GM19351 (cell line): ENCODE results near the gene TSKS.

Source experiments
- ATAC-seq: cut with Tn5 transposase; IDR thresholded peaks from one replicate; pipeline ENCODE4 v1.9.1; 2021; ENCODE audit warnings: mild to moderate bottlenecking, moderate library complexity; ENCODE audit not compliant: unreplicated experiment

TSKS gene

GRCh38 chr19:49767967-49768581 lies 5.0 kb upstream of the TSKS start:
- ATAC-seq, result no peak

DNA sequence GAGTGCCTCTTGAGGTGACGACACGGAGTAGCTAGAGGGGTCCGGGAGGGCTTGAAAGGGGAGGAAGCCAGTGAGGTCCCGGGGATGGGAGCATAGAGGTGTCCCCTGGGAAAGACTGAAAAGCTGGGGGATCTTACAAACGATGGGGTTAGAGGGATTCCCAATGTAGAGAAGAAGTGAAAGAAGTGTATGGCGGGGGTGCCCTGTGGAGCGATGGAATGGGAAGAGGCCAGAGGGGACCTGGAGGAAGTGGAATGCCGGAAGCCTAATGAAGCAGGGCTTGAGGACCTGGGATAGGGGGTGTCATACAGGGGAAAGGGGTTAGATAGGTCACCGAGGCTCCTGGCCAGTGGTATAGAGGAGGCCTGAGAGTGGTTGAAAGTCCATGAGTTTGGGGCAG lies 4.3 kb upstream of the TSKS start:
- ATAC-seq, result no peak

- ATAC-seq, result no peak
Observed at GRCh38 chr19:49766930-49767299, 3.8 kb upstream of the TSKS start, which contains the start of gene AP2A1. TSS of gene AP2A1 (plus strand) at chr19:49767001. CDS start at chr19:49767134, 133 bp downstream.

GRCh38 chr19:49766007-49766929 lies 3.2 kb upstream of the TSKS start:
- peak; percentile 91 for ATAC-seq

- ATAC-seq, result no peak
Observed at GRCh38 chr19:49764341-49764740, 1.2 kb upstream of the TSKS start.

GRCh38 chr19:49761625-49762311 lies 1.3 kb downstream of the TSKS start:
- no peak for ATAC-seq

GRCh38 chr19:49761249-49761624 lies 1.9 kb downstream of the TSKS start:
- ATAC-seq, result no peak

GRCh38 chr19:49758292-49758691 lies 4.8 kb downstream of the TSKS start:
- ATAC-seq, result no peak

DNA sequence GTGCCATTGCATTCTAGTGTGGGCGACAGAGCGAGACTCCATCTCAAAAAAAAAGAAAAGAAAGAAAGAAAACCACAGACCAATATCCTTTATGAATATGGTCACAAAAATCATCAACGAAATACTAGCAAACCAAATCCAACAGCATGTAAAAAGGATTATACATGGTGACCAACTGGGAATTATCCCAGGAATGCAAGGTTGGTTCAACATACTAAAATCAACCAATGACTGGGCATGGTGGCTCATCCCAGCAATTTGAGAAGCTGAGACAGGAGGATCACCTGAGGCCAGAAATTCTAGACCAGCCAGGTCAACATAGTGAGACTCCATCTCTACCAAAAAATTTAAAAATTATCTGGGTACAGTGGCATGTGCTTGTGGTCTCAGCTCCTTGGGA lies 7.2 kb downstream of the TSKS start:
- no peak for ATAC-seq

GRCh38 chr19:49752701-49753100 lies 10.4 kb downstream of the TSKS start:
- ATAC-seq, result no peak

GRCh38 chr19:49749771-49750170 lies 13.3 kb downstream of the TSKS start:
- no peak for ATAC-seq

DNA sequence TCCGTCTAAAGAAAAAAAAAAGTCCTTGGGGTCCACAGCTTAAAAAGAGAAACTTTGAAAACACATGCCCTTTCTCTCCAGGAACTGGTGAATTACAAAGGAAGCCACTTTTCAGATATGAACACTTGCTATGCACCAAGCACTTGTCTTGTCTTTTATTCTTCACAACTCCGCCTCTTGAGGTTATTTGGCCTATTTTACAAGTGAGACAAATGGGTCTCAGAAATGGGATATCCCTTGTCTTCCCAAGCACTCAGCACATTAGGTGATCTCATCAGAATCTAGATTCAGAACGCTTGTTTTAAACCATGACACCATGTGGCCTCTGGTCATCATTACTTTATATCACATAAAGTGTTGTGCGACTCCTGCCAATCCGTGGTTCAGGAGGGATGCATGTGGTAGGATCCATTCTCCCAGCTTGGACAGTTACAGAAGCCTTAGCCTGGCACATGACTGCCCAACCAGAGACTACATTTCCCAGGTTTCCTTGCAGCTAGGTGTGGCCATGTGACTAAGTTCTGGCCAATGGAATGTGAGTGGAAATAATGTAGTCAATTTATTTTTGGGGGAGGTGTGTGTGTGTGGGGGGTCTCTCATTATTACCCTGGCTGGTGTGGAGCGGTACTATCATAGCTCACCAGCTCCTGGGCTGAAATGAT lies 13.9 kb downstream of the TSKS start:
- no peak for ATAC-seq

DNA sequence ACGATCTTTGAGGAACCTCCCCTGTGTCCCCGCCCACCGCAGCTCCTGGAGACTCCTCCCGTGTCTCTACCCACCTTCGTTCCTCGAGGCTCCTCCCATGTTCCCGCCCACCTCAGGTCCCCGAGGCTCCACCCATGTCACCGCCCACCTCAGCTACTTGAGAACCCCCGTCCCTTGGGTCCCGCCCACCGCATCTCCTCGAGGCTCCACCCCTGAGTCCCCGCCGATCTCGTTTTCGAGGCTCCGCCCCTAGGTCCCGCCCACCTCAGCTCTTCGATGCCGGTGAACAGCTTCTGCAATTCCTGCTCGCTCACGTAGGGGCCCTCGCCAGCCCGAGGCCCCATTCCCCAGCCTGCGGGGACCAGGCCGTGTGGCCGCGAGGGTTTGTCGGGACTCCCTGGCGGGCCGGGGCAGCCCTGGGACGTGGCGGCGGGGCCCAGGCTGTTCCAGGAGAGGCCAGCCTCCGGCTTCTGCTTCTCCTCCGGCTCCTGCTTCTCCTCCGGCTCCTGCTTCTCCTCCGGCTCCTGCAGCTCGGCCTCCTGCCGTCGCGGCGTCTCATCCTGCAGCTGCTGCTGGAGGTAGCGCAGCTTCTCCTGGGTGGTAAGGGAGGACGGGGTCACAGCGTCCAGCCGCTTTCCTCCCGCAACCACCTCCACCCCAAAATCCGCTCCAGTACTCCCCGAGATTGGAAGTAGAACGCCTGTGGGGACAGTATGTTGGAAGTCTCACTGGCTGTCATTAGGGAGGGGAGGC lies 16.7 kb downstream of the TSKS start:
- ATAC-seq, result no peak

DNA sequence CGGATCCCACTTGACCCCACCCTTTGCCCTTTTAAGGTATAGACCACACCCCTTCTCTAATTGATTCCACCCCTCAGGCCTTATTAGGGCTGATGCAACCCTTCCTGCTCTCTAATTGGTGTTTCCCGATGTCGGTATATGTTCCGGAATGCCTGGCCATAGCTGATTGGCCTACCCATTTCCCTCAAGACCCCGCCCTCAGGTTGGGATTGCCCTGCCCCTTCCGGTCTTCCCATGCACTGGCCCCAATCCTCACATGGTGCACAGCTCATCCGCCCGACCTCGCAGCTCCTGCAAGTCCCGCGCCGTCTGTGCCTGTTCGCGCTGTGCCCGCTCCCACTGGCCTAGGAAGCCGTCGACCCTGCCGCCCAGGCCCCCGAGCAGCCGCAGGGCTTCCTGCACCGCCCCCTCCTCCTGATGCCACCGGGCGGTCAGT lies 18.1 kb downstream of the TSKS start:
- no peak for ATAC-seq

GRCh38 chr19:49741210-49741844 lies 21.8 kb downstream of the TSKS start:
- no peak for ATAC-seq

DNA sequence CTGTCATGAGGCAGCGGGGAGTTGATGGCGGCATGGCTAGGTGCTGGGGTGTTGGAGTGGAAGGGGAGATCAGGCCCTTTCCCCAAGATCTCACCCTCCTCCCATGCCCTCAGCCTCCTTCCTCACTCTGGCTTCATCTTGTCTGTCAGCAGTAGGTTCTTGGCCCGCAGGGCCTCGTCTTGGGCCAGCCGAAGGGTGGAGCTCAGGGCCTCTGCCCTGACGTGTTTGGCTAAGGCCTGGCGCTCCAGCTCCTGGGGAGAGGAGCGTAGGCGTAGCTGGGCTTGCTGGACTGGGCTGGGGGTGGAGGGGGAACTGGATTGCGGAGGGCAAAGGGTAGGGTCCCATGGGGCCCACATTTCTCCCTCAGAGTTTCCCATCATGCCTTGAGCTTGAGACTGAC lies 23.2 kb downstream of the TSKS start:
- no peak for ATAC-seq

- ATAC-seq, result no peak
Observed at GRCh38 chr19:49739098-49739497, 24.0 kb downstream of the TSKS start.

DNA sequence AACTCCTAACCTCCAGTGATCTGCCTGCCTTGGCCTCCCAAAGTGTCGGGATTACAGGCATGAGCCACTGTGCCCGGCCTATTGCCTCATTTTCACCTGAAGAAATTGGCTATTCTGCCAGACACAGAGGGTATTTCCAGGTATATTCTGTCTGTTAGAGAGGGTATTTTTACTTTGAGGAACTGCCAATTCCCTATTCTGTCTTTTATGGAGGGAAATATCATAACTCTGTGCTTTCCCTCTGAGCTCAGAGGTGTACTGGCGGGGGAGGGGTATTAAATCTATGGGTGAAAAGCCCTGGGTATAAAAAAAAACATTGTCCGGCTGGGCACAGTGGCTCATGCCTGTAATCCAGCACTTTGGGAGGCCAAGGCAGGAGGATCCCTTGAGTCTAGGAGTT lies 24.8 kb downstream of the TSKS start:
- ATAC-seq, result no peak

- no peak for ATAC-seq
Observed at GRCh38 chr19:49730166-49730565, 32.9 kb downstream of the TSKS start.
